Stomach smooth muscle (tissue), 2 donors: Measurements from ENCODE around the gene ARL4A.
"Not testable (repeated sequence)": the region's sequence is repeated elsewhere in the genome, so short reads cannot be mapped to it uniquely, and the experiment has no call there.

ENCODE experiments used
- H3K27ac ChIP-seq: one replicate; pipeline ENCODE4 v1.7.0; 2013; ENCODE audit warnings: mild to moderate bottlenecking, low read length, inconsistent platforms
- H3K27me3 ChIP-seq, 2 donors: one replicate each; pipeline ENCODE4 v1.7.0; 2013; ENCODE audit warnings: low read length in 2 of 2; ENCODE audit not compliant: insufficient read depth in 2 of 2, control insufficient read depth in 1 of 2
- H3K36me3 ChIP-seq, 2 donors: one replicate each; pipeline ENCODE4 v1.7.0; 2013; ENCODE audit warnings: low read length in 2 of 2; ENCODE audit not compliant: control insufficient read depth in 2 of 2, insufficient read depth in 2 of 2
- H3K4me1 ChIP-seq: one replicate; pipeline ENCODE4 v1.7.0; 2013; ENCODE audit warnings: low read length; ENCODE audit not compliant: control insufficient read depth, insufficient read depth
- H3K4me3 ChIP-seq, 2 donors: one replicate each; pipeline ENCODE4 v1.7.0; 2013; ENCODE audit warnings: low read length in 2 of 2
- H3K9ac ChIP-seq, 2 donors: one replicate each; pipeline ENCODE4 v1.7.0; 2013; ENCODE audit warnings: low read length in 2 of 2, mild to moderate bottlenecking in 1 of 2
- H3K9me3 ChIP-seq, 2 donors: one replicate each; pipeline ENCODE4 v1.7.0; 2013; ENCODE audit warnings: low read length in 2 of 2; ENCODE audit not compliant: control insufficient read depth in 2 of 2
- donor health status: healthy.
- donor health status: Pancreatic carcinoma.

Gene ARL4A

GRCh38 chr7:12688485-12689170, 1.2 kb downstream of the ARL4A start:
- not testable (repeated sequence) for H3K9me3 ChIP-seq, H3K27me3 ChIP-seq, H3K4me1 ChIP-seq, H3K27ac ChIP-seq, H3K9ac ChIP-seq, H3K36me3 ChIP-seq
- peak overlapping the region in 1 of 2 donors; percentile 30 for H3K4me3 ChIP-seq

DNA sequence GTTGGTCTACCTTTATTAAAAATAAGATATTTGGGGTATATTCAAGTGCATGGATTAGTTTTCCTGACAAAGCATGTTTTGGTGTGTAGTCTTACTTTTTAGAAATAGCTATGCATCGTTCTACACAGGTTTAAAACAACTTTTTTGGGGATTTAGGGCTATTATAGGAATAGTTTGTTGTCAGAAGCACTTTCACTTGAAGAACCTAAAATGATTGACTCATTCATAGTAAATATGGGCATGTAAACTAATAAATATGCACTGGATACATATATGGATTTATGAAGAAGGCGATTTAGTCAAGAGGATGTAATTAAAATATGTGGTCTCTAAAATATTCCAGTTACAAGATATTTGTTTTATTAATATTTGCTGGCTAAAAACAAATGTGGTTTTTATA, 2.0 kb downstream of the ARL4A start:
- H3K9ac ChIP-seq: no peak overlapping the region
- H3K4me3 ChIP-seq: no peak overlapping the region
- no peaks in the 10 kb centered on the region for H3K9me3 ChIP-seq
- H3K27me3 ChIP-seq: no peaks in the 10 kb centered on the region
- H3K4me1 ChIP-seq: peaks cover 4% of the 10 kb centered on the region
- H3K27ac ChIP-seq: no peak overlapping the region
- no peaks in the 10 kb centered on the region for H3K36me3 ChIP-seq

- H3K9ac ChIP-seq: no peak overlapping the region
These were observed 2.8 kb downstream of the ARL4A start for GRCh38 chr7:12690041-12690878.

DNA sequence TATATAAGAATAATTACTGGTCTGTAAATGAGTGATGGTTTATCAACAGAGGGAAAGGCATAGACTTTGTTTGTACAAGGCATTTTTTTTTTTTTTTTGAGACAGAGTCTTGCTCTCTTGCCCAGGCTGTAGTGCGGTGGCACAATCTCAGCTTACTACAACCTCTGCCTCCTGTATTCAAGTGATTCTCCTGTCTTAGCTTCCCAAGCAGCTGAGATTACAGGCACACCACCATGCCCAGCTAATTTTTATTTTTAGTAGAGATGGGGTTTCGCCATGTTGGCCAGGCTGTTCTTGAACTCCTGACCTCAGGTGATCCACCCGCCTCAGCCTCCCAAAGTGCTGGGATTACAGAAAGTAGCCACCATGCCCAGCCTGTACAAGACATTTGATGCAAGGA, 4.0 kb downstream of the ARL4A start:
- not testable (repeated sequence) for H3K36me3 ChIP-seq, H3K4me1 ChIP-seq, H3K9me3 ChIP-seq, H3K27me3 ChIP-seq, H3K9ac ChIP-seq, H3K27ac ChIP-seq, H3K4me3 ChIP-seq

More at GRCh38 chr7:12690041-12690878, 2.8 kb downstream of the ARL4A start:
- Histone ChIP-seq H3K9me3 (no peaks in the 10 kb centered on the region), H3K27me3 (no peaks in the 10 kb centered on the region), H3K27ac (no peak overlapping the region), H3K4me1 (peaks cover 4% of the 10 kb centered on the region), H3K36me3 (no peaks in the 10 kb centered on the region), H3K4me3 (no peak overlapping the region)

- H3K27ac ChIP-seq: no peak overlapping the region
These were observed 4.6 kb downstream of the ARL4A start for GRCh38 chr7:12692035-12692434.

GRCh38 chr7:12692479-12693259, 5.2 kb downstream of the ARL4A start:
- no peak overlapping the region for H3K9ac ChIP-seq
- no peaks in the 10 kb centered on the region for H3K4me1 ChIP-seq
- no peak overlapping the region for H3K4me3 ChIP-seq
- no peaks in the 10 kb centered on the region for H3K27me3 ChIP-seq
- no peaks in the 10 kb centered on the region for H3K36me3 ChIP-seq
- H3K9me3 ChIP-seq: no peaks in the 10 kb centered on the region
- H3K27ac ChIP-seq: no peak overlapping the region

More at GRCh38 chr7:12692035-12692434, 4.6 kb downstream of the ARL4A start:
- H3K4me3 ChIP-seq: no peak overlapping the region
- no peaks in the 10 kb centered on the region for H3K4me1 ChIP-seq
- no peaks in the 10 kb centered on the region for H3K36me3 ChIP-seq
- no peaks in the 10 kb centered on the region for H3K9me3 ChIP-seq
- H3K27me3 ChIP-seq: no peaks in the 10 kb centered on the region
- H3K9ac ChIP-seq: no peak overlapping the region

DNA sequence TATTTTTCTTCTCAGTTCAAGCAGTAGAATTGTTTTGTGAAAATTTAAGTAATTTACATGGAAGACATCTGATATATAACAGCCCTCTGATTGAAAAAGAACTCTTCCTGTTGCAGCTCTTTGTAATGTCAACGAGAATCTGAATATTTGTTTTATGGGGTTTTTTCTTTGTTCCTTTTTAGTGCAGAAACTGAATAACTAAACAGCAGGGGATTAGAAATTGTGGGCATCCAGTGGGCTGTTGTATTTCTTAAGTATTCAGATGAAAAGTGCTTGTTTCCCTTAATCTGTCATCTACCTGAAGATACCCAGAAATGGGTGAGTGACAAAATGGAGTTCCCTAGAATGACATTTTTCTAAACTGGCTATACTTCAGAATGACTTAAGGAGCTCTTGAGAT, 7.4 kb downstream of the ARL4A start:
- Histone ChIP-seq H3K4me1 (no peaks in the 10 kb centered on the region), H3K36me3 (no peaks in the 10 kb centered on the region), H3K4me3 (no peak overlapping the region), H3K9ac (no peak overlapping the region), H3K27me3 (no peaks in the 10 kb centered on the region), H3K9me3 (no peaks in the 10 kb centered on the region), H3K27ac (no peak overlapping the region)

GRCh38 chr7:12695965-12696364, 8.5 kb downstream of the ARL4A start:
- Histone ChIP-seq H3K4me3 (no peak overlapping the region), H3K27me3 (no peaks in the 10 kb centered on the region), H3K36me3 (no peaks in the 10 kb centered on the region), H3K9ac (no peak overlapping the region), H3K4me1 (no peaks in the 10 kb centered on the region), H3K9me3 (no peaks in the 10 kb centered on the region), H3K27ac (no peak overlapping the region)

DNA sequence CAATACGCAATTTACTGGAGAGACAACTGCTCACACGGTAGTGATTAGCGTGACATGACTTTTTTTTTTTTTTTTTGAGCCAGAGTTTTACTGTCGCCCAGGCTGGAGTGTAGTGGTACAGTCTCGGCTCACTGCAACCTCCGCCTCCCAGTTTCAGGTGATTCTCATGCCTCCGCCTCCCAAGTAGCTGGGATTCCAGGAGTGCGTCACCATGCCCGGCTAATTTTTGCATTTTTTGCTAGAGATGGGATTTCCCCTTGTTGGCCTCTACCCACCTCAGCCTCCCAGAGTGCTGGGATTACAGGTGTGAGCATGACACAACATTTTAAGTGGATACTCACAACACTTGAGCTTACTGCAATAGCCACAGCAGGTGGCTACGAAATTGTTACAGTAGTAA, 11.9 kb downstream of the ARL4A start:
- H3K9me3 ChIP-seq: no peaks in the 10 kb centered on the region
- no peak overlapping the region for H3K27ac ChIP-seq
- H3K36me3 ChIP-seq: no peaks in the 10 kb centered on the region
- no peak overlapping the region for H3K9ac ChIP-seq
- H3K4me3 ChIP-seq: no peak overlapping the region
- H3K27me3 ChIP-seq: no peaks in the 10 kb centered on the region
- H3K4me1 ChIP-seq: no peaks in the 10 kb centered on the region

DNA sequence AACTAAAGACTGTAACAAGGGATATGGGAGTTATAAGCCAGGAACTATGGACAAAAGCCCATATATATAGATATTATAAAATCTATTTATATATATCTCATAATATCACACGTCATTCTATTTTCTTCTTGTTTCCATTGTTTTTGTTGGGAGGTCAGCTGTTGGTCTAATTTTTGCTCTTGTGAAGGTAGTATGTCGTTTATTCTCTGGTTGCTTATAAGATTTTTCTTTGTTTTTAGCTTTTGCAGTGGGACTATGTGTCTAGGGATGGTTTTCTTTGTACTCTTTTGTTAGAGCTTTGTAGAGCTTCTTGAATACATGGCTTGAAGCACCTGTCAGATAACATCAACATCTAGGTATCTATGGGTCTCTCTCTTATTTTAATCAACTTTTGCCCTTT, 14.0 kb downstream of the ARL4A start:
- H3K4me3 ChIP-seq: no peak overlapping the region
- H3K9ac ChIP-seq: no peak overlapping the region
- no peaks in the 10 kb centered on the region for H3K36me3 ChIP-seq
- H3K27ac ChIP-seq: no peak overlapping the region
- no peaks in the 10 kb centered on the region for H3K27me3 ChIP-seq
- H3K9me3 ChIP-seq: no peaks in the 10 kb centered on the region
- H3K4me1 ChIP-seq: no peaks in the 10 kb centered on the region
